Suppressor macrophage (primary cell): ENCODE data around the gene CKS2.
"Not testable (repeated sequence)": the region's sequence is repeated elsewhere in the genome, so short reads cannot be mapped to it uniquely, and the experiment has no call there.

Source experiments
- DNase-seq, 4 experiments: peaks; one replicate each; pipeline ENCODE4 v3.0.0-alpha.2; 2020 to 2022
- total RNA-seq, 17 experiments: gene quantifications; one replicate each; lab custom pipeline; 2026; ENCODE audit warnings: mixed read lengths in 6 of 17, inconsistent platforms in 3 of 17; lab: John Stamatoyannopoulos, UW

Gene CKS2
- total RNA-seq, result 6.1 to 34.2 (median 20.0) reads per million in 17 experiments

DNA sequence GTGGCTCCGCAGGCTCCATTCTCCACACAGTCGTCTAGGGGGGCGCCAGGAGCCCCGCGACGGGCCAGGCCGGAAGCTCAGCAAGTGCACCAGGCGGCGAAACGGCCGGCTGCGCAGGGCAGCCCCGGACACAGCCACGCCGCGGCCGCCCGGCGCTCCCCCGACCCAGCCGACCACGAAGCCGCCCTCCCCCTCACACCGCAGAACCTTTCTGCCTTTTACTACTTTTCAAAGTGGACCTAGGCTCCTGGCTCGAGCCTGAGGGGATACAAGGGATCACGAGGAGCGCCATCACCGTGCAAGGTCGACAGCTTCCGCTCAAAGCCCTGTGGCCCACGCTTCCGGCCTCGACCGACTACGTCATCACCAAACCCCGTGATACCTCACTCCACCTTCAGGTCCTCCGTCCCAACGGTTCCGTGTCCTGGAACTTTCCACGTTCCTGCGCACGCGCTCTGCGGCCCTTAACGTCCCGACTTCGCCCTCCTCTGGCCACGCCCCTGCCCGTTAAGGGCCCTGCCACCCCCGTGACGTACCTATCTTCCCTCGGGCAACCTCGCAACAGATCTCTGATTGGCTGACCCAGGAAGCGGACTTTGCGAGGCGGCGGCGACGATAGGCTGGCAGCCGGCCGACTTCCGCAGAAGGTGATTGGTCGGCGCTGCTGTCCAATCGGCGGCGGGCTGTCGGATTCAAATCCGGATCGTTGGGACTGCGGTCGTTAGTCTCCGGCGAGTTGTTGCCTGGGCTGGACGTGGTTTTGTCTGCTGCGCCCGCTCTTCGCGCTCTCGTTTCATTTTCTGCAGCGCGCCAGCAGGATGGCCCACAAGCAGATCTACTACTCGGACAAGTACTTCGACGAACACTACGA is at the start of gene CKS2:
Gene CKS2 (plus strand): TSS at position 721 of the 871 bp plus-strand sequence. CDS start 98 bp downstream, at position 819.
- peak; percentile 100 for DNase-seq

GRCh38 chr9:89273528-89274279 is 37.3 kb upstream of the CKS2 start:
- no peak for DNase-seq

- no peak for DNase-seq
Measured at GRCh38 chr9:89274838-89275237, 36.2 kb upstream of the CKS2 start.

GRCh38 chr9:89276040-89276439 is 35.0 kb upstream of the CKS2 start:
- DNase-seq, result not testable (repeated sequence)

- no peak for DNase-seq
Measured at GRCh38 chr9:89277043-89277442, 34.0 kb upstream of the CKS2 start.

DNA sequence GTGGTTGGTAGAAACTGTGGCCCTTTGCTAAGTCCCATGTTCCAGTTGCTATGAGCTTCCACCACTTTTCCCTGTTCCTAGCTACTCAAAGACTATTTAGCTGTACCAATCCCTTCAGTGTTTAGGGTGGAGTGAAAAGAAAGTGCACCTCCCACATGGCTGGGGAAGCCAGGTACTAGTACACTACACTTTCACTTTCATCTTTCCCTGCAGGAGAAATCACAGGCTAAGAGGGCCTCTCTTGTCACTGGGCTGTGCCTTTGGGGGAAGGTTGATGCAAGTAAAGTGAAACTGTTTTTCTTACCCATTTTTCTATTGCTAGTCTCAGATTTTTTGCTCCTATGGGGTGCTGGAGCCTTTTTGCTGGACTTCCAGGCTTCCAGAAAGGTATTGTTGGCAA is 33.5 kb upstream of the CKS2 start:
- DNase-seq, result no peak

DNA sequence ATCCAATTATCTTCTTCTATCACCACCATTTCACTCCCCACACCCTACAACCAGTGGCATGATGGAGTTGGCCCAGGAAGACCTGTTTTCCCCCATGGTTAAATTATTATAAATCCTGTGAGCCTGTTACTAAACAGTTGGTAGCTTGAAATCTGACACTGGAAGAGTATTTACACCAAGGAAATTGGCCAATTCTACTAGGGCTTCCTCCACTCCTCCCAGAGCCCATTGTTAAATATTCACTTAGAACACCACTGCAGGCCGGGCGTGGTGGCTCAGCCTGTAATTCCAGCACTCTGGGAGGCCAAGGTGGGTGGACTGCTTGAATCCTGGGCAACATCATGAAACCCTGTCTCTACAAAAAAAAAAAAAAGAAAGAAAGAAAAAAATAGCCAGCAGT is 32.4 kb upstream of the CKS2 start:
- no peak for DNase-seq

DNA sequence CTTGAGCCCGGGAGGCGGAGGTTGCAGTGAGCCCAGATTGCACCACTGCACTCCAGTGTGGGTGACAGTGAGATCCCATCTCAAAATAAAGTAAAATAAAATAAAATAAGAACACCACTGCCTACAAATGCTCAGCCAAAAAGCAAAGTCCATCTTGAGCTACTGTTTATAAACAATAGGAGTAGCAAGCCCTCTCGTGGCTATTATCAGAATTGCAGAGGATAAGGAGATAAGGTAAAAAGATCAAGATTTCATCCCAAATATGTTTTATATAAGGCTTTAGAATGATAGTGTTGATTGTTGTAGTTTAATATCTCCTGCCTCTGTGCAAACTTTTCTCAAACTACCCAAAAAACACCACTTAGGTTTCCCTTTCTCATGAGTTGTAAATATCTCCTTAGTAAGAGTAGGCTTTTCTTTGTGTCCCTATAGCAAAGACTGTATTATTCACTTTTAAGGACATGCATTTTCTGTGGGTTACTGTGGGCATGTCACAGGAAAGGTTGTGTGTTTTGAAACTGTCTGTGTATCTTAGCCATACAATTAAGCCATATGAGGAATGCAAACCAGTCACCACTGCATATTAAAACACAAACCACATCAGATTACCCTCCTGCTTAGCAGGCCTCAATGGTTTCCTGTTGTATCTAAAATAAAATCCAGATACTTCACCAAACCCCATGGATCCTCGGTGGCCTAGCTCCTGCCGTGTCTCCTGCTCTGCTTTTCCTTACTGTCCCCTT is 31.8 kb upstream of the CKS2 start:
- DNase-seq, result peak; percentile 52 to 79 (median 60)

- DNase-seq, result no peak
Measured at GRCh38 chr9:89281106-89281505, 29.9 kb upstream of the CKS2 start.

GRCh38 chr9:89282248-89282968 is 28.6 kb upstream of the CKS2 start:
- peak in 1 of 4 experiments; percentile 34 for DNase-seq

DNA sequence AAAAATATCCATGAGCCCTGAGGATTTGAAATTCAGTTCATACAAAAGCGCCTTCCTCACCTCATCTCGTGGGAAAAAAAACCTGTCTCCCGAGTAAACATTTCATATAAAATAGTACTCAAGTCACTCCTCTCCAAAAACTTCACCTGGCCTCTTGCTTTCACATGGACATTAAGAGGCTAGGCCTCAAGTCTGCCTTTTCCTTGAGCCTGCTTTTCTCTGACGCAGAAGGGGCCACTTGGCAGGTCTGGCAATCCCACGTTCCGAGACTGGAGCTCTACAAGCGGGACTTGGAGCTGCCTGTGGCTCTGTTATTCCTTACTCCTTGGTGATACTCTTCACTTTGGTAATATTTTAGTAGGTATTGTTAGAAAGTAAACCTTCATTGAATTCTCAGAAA is 26.9 kb upstream of the CKS2 start:
- DNase-seq, result no peak

DNA sequence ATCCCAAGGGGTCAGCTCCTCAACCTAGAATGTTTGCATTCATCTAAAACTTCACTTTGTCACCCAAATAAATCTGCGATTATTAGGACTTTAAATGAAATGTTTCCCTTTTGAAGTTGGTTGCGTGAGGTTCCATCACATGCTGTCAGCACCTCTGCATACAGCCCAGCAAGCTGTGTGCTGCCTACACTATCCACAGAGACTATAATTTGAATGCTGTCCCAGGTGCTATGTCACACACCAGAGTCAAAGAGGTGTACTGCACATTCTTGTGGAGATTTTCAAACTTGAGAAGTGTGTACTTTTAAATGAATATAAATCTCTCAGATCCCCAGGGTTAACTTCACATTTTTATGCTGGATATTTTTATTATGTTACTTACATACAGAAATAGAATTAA is 19.3 kb upstream of the CKS2 start:
- DNase-seq, result no peak

GRCh38 chr9:89293014-89293413 is 18.0 kb upstream of the CKS2 start:
- DNase-seq, result no peak

DNA sequence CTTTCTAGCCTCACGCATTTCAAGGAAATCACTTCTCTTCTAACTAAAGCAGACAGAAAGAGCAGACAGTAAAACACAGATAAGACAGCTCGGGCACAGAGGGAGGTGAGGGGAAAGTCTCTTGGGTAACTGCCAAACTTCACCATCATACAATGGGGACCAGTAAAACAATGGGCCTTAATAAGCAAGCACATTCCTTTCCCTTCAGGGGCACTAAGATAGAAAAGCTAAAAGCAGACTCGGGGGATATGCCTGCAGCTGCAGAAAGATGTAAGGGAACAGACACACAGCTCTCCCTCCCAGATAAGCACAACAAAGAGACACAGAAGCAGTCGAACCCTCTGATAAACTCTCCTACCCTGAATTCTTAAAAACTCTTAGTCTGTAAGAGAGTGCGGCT is 15.6 kb upstream of the CKS2 start:
- DNase-seq, result no peak

- not testable (repeated sequence) for DNase-seq
Measured at GRCh38 chr9:89301996-89302395, 9.0 kb upstream of the CKS2 start.

- no peak for DNase-seq
Measured at GRCh38 chr9:89304020-89304833, 6.8 kb upstream of the CKS2 start.

GRCh38 chr9:89304834-89305188 is 6.2 kb upstream of the CKS2 start:
- DNase-seq, result no peak

GRCh38 chr9:89305868-89306267 is 5.1 kb upstream of the CKS2 start:
- DNase-seq, result no peak

GRCh38 chr9:89309166-89309565 is 1.8 kb upstream of the CKS2 start:
- DNase-seq, result no peak

GRCh38 chr9:89309608-89310474 is 1.2 kb upstream of the CKS2 start:
- peak in 1 of 4 experiments; percentile 18 for DNase-seq
